Neural crest cell (in vitro differentiated cells): ENCODE data around the gene ADAD1. TPM values are rescaled to one million over a fixed set of nuclear protein-coding genes. Genes with fewer than 3 reads are reported as not detected.

ENCODE experiments used
- DNase-seq: peaks from one replicate; pipeline ENCODE4 v3.0.0; 2021; ENCODE audit warnings: low read depth, mixed read lengths, low spot score
- H3K27ac Mint-ChIP-seq: one replicate; pipeline ENCODE4 v1.8.0; 2021; ENCODE audit warnings: mild to moderate bottlenecking, mixed read lengths; ENCODE audit not compliant: unreplicated experiment
- H3K27me3 Mint-ChIP-seq: 2 replicates; pipeline ENCODE4 v1.8.0; 2021; ENCODE audit warnings: low read depth, mild to moderate bottlenecking, mixed read lengths
- H3K36me3 Mint-ChIP-seq: 2 replicates; pipeline ENCODE4 v1.8.0; 2021; ENCODE audit warnings: low read depth, mild to moderate bottlenecking, mixed read lengths
- H3K4me1 Mint-ChIP-seq: 2 replicates; pipeline ENCODE4 v1.8.0; 2021; ENCODE audit warnings: mixed read lengths
- H3K4me3 Mint-ChIP-seq: one replicate; pipeline ENCODE4 v1.8.0; 2021; ENCODE audit warnings: mild to moderate bottlenecking, mixed read lengths
- H3K9me3 Mint-ChIP-seq: 2 replicates; pipeline ENCODE4 v1.8.0; 2021; ENCODE audit warnings: mixed read lengths
- long read RNA-seq: library from polyadenylated mRNA; unstranded; transcript quantifications from one replicate; pipeline ENCODE4 v2.0.0, GENCODE V29; 2020
- total RNA-seq: library from RNA; stranded (reverse); gene quantifications from 2 replicates; pipeline ENCODE4 v1.2.1, GENCODE V29; 2021
- TF ChIP-seq, protein P1 (sequence below): fragments of 200-600 bp; sonication (generic); conservative IDR thresholded peaks from 2 replicates; pipeline ENCODE4 v1.5.0; 2021; ENCODE audit warnings: antibody characterized with exemption, mild to moderate bottlenecking

ADAD1 gene
- not detected in 2 replicates for total RNA-seq
- long read RNA-seq = 0 reads

DNA sequence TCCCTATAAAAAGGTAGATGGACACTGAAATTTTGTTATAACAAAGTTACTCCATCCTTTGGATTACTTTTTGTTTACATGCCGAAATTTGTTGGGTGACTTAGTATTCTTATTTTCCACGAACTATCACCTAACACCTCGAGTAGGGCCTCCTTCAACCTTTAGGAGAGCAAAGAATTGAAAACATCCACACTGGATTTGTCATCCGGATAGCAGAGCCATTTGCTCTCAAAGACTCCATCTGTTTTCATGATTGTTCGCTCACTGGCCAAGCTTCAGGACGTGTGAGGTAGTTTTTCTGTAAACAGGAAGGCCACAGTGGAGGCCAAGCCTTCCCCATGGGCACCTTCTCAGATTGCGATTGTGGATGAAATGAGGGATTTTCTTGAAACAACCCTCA is at the start of gene ADAD1:
TSS of gene ADAD1 (plus strand) at position 301 of the 400 bp plus-strand sequence. CDS start 1,059 bp downstream, outside the sequence.
- no peaks in the 10 kb centered on the region for H3K4me1 Mint-ChIP-seq

DNA sequence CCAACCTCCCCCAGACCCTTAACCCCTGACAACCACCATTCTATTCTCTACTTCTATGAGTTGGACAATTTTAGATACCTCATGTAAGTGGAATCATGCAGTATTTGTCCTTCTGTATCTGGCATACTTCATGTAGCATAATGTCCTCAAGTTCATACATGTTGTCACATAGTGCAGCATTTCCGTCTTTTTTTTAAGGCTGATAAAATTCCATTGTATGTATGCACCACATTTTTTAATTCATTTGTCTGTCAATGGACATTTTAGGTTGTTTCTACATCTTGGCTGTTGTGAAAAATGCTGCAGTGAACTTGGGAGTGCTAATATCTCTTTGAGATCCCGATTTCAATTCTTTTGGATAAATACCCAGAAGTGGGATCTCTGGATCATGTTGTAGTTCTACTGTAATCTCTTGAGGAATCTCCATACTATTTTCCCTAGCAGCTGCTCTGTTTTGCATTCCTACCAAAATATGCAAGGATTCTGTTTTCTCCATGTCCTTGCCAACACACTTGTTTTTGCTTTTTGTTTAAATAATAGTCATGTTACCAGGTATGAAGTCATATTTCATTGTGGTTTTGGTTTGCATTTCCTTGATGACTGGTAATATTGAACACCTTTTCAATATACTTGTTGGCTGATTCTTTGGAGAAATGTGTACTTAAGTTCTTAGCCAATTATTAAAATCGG is 48.8 kb upstream of the ADAD1 start:
- Mint-ChIP-seq H3K9me3 (no peaks in the 10 kb centered on the region), H3K4me1 (no peaks in the 10 kb centered on the region), H3K36me3 (peaks cover 11% of the 10 kb centered on the region), H3K4me3 (no peak overlapping the region), H3K27me3 (no peaks in the 10 kb centered on the region), H3K27ac (no peak overlapping the region)
- TF ChIP-seq, protein P1, sequence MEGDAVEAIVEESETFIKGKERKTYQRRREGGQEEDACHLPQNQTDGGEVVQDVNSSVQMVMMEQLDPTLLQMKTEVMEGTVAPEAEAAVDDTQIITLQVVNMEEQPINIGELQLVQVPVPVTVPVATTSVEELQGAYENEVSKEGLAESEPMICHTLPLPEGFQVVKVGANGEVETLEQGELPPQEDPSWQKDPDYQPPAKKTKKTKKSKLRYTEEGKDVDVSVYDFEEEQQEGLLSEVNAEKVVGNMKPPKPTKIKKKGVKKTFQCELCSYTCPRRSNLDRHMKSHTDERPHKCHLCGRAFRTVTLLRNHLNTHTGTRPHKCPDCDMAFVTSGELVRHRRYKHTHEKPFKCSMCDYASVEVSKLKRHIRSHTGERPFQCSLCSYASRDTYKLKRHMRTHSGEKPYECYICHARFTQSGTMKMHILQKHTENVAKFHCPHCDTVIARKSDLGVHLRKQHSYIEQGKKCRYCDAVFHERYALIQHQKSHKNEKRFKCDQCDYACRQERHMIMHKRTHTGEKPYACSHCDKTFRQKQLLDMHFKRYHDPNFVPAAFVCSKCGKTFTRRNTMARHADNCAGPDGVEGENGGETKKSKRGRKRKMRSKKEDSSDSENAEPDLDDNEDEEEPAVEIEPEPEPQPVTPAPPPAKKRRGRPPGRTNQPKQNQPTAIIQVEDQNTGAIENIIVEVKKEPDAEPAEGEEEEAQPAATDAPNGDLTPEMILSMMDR = no peak
- no peak for DNase-seq

More for the DNA sequence above, at the start of gene ADAD1:
- Mint-ChIP-seq H3K27ac (no peak within 1 kb of the TSS), H3K9me3 (no peaks in the 10 kb centered on the region), H3K36me3 (no peaks in the 10 kb centered on the region), H3K27me3 (no peaks in the 10 kb centered on the region), H3K4me3 (no peak within 1 kb of the TSS)
- DNase-seq = no peak
- TF ChIP-seq, protein P1 = no peak

DNA sequence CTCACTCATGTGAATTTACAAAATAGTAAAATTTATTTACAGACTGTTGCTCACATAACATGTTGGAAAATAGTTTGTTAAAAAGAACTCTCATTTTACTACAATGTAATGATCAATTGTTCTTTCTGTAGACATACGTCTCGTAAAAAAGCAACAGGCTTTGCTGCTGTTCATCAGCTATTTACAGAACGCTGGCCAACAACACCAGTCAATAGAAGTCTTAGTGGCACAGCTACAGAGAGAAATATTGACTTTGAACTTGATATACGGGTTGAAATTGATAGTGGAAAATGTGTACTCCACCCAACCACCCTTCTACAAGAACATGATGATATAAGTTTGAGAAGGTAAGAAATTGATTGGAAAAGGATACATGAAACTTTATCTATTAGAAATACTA is 47.6 kb upstream of the ADAD1 start:
- Mint-ChIP-seq H3K4me3 (no peak overlapping the region), H3K27me3 (no peaks in the 10 kb centered on the region), H3K36me3 (peaks cover 15% of the 10 kb centered on the region), H3K27ac (no peak overlapping the region), H3K9me3 (no peaks in the 10 kb centered on the region), H3K4me1 (no peaks in the 10 kb centered on the region)
- TF ChIP-seq, protein P1 = no peak
- no peak for DNase-seq

DNA sequence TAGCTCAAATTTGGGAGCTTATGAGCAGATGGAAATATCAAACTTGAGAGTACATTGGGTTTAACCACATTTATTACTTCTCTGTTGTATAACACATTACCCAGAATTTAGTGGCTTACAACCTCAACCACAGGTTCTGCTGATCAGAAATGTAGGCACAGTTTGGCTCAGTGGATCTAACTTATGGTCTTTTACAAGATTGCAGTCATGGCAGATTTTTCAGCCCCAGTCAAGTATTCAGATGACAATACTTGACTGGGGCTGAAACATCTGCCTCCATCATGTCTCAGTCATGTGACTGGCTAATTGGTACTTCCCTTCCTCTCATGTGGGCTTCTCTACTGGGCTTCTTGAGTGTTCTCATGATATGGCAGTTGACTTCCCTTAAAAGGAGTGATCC is 44.0 kb upstream of the ADAD1 start:
- no peak overlapping the region for H3K27ac Mint-ChIP-seq
- H3K9me3 Mint-ChIP-seq = no peaks in the 10 kb centered on the region
- no peaks in the 10 kb centered on the region for H3K27me3 Mint-ChIP-seq
- TF ChIP-seq, protein P1 = no peak
- H3K4me3 Mint-ChIP-seq = no peak overlapping the region
- H3K36me3 Mint-ChIP-seq = peaks cover 19% of the 10 kb centered on the region
- DNase-seq = no peak
- H3K4me1 Mint-ChIP-seq = no peaks in the 10 kb centered on the region

DNA sequence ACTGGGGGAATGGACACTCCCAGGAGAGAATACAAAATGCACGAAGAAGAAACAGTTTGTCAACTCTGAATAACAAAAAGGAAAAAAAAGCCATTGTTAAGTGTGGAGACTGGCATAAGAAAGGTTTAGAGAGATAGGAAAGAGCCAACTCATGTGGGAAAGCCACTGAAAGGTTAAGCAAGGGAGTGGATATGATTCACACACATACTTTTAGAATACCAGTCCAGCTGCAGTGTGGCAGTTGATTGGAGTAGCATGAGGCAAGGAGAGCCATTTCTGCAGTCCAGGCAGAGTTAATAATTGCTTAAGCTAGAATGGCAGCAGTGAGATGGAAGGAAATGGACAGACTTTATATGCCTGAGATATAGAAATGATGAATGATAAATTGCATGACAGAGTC is 36.9 kb upstream of the ADAD1 start:
- H3K27me3 Mint-ChIP-seq = no peaks in the 10 kb centered on the region
- no peaks in the 10 kb centered on the region for H3K9me3 Mint-ChIP-seq
- H3K36me3 Mint-ChIP-seq = peaks cover 7% of the 10 kb centered on the region
- TF ChIP-seq, protein P1 = no peak
- H3K4me1 Mint-ChIP-seq = no peaks in the 10 kb centered on the region
- H3K4me3 Mint-ChIP-seq = no peak overlapping the region
- H3K27ac Mint-ChIP-seq = no peak overlapping the region
- no peak for DNase-seq
